Stimulated activated naive B cell treated with anti-CD40 and anti-IgM and Interleukin-4, amounts not matched to agents 10 μg/mL and 1 μg/mL and 100 μg/mL, for 72 hours (primary cell): ENCODE data around the gene USP53.

Experiments
- ATAC-seq, 2 donors: fragments of 150-1000 bp; cut with Tn5 transposase; replicated peaks; 2 replicates each; pipeline ENCODE4 v1.10.0; 2021; ENCODE audit warnings: moderate library complexity in 1 of 2
- DNase-seq: peaks from one replicate; pipeline ENCODE4 v3.0.0; 2021
- H3K27ac Mint-ChIP-seq: one replicate; pipeline ENCODE4 v1.8.0; 2022; ENCODE audit warnings: mild to moderate bottlenecking, mixed read lengths
- H3K27me3 Mint-ChIP-seq, 2 donors: one replicate each; pipeline ENCODE4 v1.8.0; 2022; ENCODE audit warnings: mixed read lengths in 2 of 2
- H3K36me3 Mint-ChIP-seq, 2 donors: one replicate each; pipeline ENCODE4 v1.8.0; 2022; ENCODE audit warnings: mixed read lengths in 2 of 2, mild to moderate bottlenecking in 1 of 2
- H3K4me1 Mint-ChIP-seq, 2 donors: one replicate each; pipeline ENCODE4 v1.8.0; 2022; ENCODE audit warnings: mixed read lengths in 2 of 2, mild to moderate bottlenecking in 1 of 2
- H3K4me3 Mint-ChIP-seq, 2 donors: one replicate each; pipeline ENCODE4 v1.8.0; 2022; ENCODE audit warnings: mild to moderate bottlenecking in 2 of 2, mixed read lengths in 2 of 2, moderate library complexity in 1 of 2
- H3K9me3 Mint-ChIP-seq, 2 donors: one replicate each; pipeline ENCODE4 v1.8.0; 2022; ENCODE audit warnings: mixed read lengths in 2 of 2, mild to moderate bottlenecking in 1 of 2

The USP53 gene

GRCh38 chr4:119300101-119300978 lies 87.8 kb downstream of the USP53 start:
- H3K27me3 Mint-ChIP-seq: no peaks in the 10 kb centered on the region
- DNase-seq: peak; percentile 95
- H3K4me1 Mint-ChIP-seq: peaks cover 10 to 20% of the 10 kb centered on the region in 2 donors
- peak; percentile 98 for ATAC-seq
- H3K27ac Mint-ChIP-seq: peak overlapping the region; percentile 99
- peaks cover 11 to 20% of the 10 kb centered on the region in 2 donors for H3K36me3 Mint-ChIP-seq
- no peaks in the 10 kb centered on the region for H3K9me3 Mint-ChIP-seq
- peak overlapping the region; percentile 96 to 99 for H3K4me3 Mint-ChIP-seq

GRCh38 chr4:119302073-119302832 lies 89.7 kb downstream of the USP53 start:
- H3K4me1 Mint-ChIP-seq: peaks cover 8 to 20% of the 10 kb centered on the region in 2 donors
- peaks cover 6 to 13% of the 10 kb centered on the region in 2 donors for H3K36me3 Mint-ChIP-seq
- H3K27ac Mint-ChIP-seq: no peak overlapping the region
- DNase-seq: no peak
- no peaks in the 10 kb centered on the region for H3K9me3 Mint-ChIP-seq
- ATAC-seq: no peak
- no peak overlapping the region for H3K4me3 Mint-ChIP-seq
- H3K27me3 Mint-ChIP-seq: no peaks in the 10 kb centered on the region

GRCh38 chr4:119303587-119304305 lies 91.2 kb downstream of the USP53 start:
- H3K9me3 Mint-ChIP-seq: no peaks in the 10 kb centered on the region
- ATAC-seq: no peak
- H3K27ac Mint-ChIP-seq: no peak overlapping the region
- H3K4me3 Mint-ChIP-seq: no peak overlapping the region
- no peak for DNase-seq
- no peaks in the 10 kb centered on the region for H3K27me3 Mint-ChIP-seq
- peaks cover 3 to 9% of the 10 kb centered on the region in 2 donors for H3K36me3 Mint-ChIP-seq
- peaks cover 8 to 10% of the 10 kb centered on the region in 2 donors for H3K4me1 Mint-ChIP-seq

- H3K9me3 Mint-ChIP-seq: no peaks in the 10 kb centered on the region
- no peak overlapping the region for H3K27ac Mint-ChIP-seq
- H3K27me3 Mint-ChIP-seq: no peaks in the 10 kb centered on the region
- peaks cover 0 to 3% of the 10 kb centered on the region in 2 donors for H3K36me3 Mint-ChIP-seq
- DNase-seq (no peak), ATAC-seq (no peak)
- peaks cover 2 to 3% of the 10 kb centered on the region in 2 donors for H3K4me1 Mint-ChIP-seq
- no peak overlapping the region for H3K4me3 Mint-ChIP-seq
Measured at GRCh38 chr4:119304431-119304830, 91.9 kb downstream of the USP53 start.

- Mint-ChIP-seq H3K9me3 (no peaks in the 10 kb centered on the region), H3K4me3 (no peak overlapping the region), H3K36me3 (no peaks in the 10 kb centered on the region), H3K4me1 (no peaks in the 10 kb centered on the region), H3K27ac (no peak overlapping the region), H3K27me3 (no peaks in the 10 kb centered on the region)
- DNase-seq: no peak
- no peak for ATAC-seq
Measured at GRCh38 chr4:119307606-119308005, 95.1 kb downstream of the USP53 start.

GRCh38 chr4:119310826-119311225 lies 98.3 kb downstream of the USP53 start:
- Mint-ChIP-seq H3K27ac (no peak overlapping the region), H3K4me3 (no peak overlapping the region), H3K27me3 (peaks cover 0 to 10% of the 10 kb centered on the region in 2 donors), H3K4me1 (no peaks in the 10 kb centered on the region), H3K36me3 (no peaks in the 10 kb centered on the region), H3K9me3 (no peaks in the 10 kb centered on the region)
- DNase-seq (no peak), ATAC-seq (no peak)

GRCh38 chr4:119313237-119313636 lies 100.7 kb downstream of the USP53 start:
- Mint-ChIP-seq H3K27ac (no peak overlapping the region), H3K27me3 (peaks cover 0 to 10% of the 10 kb centered on the region in 2 donors), H3K9me3 (no peaks in the 10 kb centered on the region), H3K36me3 (no peaks in the 10 kb centered on the region), H3K4me1 (no peaks in the 10 kb centered on the region), H3K4me3 (no peak overlapping the region)
- DNase-seq (no peak), ATAC-seq (no peak)

- Mint-ChIP-seq H3K4me3 (no peak overlapping the region), H3K36me3 (no peaks in the 10 kb centered on the region)
- DNase-seq: no peak
Measured at GRCh38 chr4:119314356-119314755, 101.8 kb downstream of the USP53 start.

GRCh38 chr4:119315036-119315435 lies 102.5 kb downstream of the USP53 start:
- no peaks in the 10 kb centered on the region for H3K36me3 Mint-ChIP-seq
- H3K27me3 Mint-ChIP-seq: peaks cover 0 to 10% of the 10 kb centered on the region in 2 donors
- no peak for DNase-seq
- no peaks in the 10 kb centered on the region for H3K4me1 Mint-ChIP-seq
- ATAC-seq: no peak
- H3K4me3 Mint-ChIP-seq: no peak overlapping the region
- no peaks in the 10 kb centered on the region for H3K9me3 Mint-ChIP-seq
- no peak overlapping the region for H3K27ac Mint-ChIP-seq

More at GRCh38 chr4:119314356-119314755, 101.8 kb downstream of the USP53 start:
- Mint-ChIP-seq H3K4me1 (no peaks in the 10 kb centered on the region), H3K9me3 (no peaks in the 10 kb centered on the region), H3K27ac (no peak overlapping the region), H3K27me3 (peaks cover 0 to 10% of the 10 kb centered on the region in 2 donors)
- ATAC-seq: peak; percentile 60 to 67

GRCh38 chr4:119317990-119318389 lies 105.5 kb downstream of the USP53 start:
- H3K9me3 Mint-ChIP-seq: no peaks in the 10 kb centered on the region
- H3K27me3 Mint-ChIP-seq: peaks cover 0 to 10% of the 10 kb centered on the region in 2 donors
- ATAC-seq: no peak
- H3K27ac Mint-ChIP-seq: no peak overlapping the region
- H3K4me3 Mint-ChIP-seq: no peak overlapping the region
- DNase-seq: no peak
- no peaks in the 10 kb centered on the region for H3K4me1 Mint-ChIP-seq
- no peaks in the 10 kb centered on the region for H3K36me3 Mint-ChIP-seq

- Mint-ChIP-seq H3K27ac (no peak within 1 kb of the TSS), H3K36me3 (no peaks in the 10 kb centered on the region), H3K4me1 (no peaks in the 10 kb centered on the region), H3K27me3 (no peaks in the 10 kb centered on the region), H3K9me3 (no peaks in the 10 kb centered on the region), H3K4me3 (no peak within 1 kb of the TSS)
- no peak for ATAC-seq
- no peak for DNase-seq
Measured at GRCh38 chr4:119321921-119322687, 109.6 kb downstream of the USP53 start, which contains the start of gene FABP2. Gene FABP2 (minus strand): TSS chr4:119322138. CDS start chr4:119322102, 36 bp downstream.

GRCh38 chr4:119328695-119329094 lies 116.2 kb downstream of the USP53 start:
- Mint-ChIP-seq H3K4me1 (no peaks in the 10 kb centered on the region), H3K36me3 (no peaks in the 10 kb centered on the region), H3K4me3 (no peak overlapping the region), H3K27ac (no peak overlapping the region), H3K9me3 (peaks cover 0 to 1% of the 10 kb centered on the region in 2 donors), H3K27me3 (peaks cover 4 to 14% of the 10 kb centered on the region in 2 donors)
- no peak for DNase-seq
- no peak for ATAC-seq

- H3K27me3 Mint-ChIP-seq: peaks cover 4 to 14% of the 10 kb centered on the region in 2 donors
- ATAC-seq: no peak
- no peak for DNase-seq
- H3K9me3 Mint-ChIP-seq: peaks cover 0 to 1% of the 10 kb centered on the region in 2 donors
- H3K27ac Mint-ChIP-seq: no peak overlapping the region
- no peaks in the 10 kb centered on the region for H3K36me3 Mint-ChIP-seq
- no peak overlapping the region for H3K4me3 Mint-ChIP-seq
- H3K4me1 Mint-ChIP-seq: no peaks in the 10 kb centered on the region
Measured at GRCh38 chr4:119329835-119330620, 117.5 kb downstream of the USP53 start.
